ENCODE results near the gene IL1RAPL1. TPM values are rescaled to one million over a fixed set of nuclear protein-coding genes. Genes with fewer than 3 reads are reported as not detected.
"Not testable (repeated sequence)": the region's sequence is repeated elsewhere in the genome, so short reads cannot be mapped to it uniquely, and the experiment has no call there.

Gene IL1RAPL1
- total RNA-seq, 1 donor from 2014 or later, result 1.2 TPM

GRCh38 chrX:29082558-29082957, 495.3 kb downstream of the IL1RAPL1 start:
- no peak for DNase-seq (ENCODE audit: extremely low read depth, low read depth, low spot score)

GRCh38 chrX:29083823-29084222, 496.6 kb downstream of the IL1RAPL1 start:
- no peak for DNase-seq (ENCODE audit: extremely low read depth, low read depth, low spot score)

GRCh38 chrX:29090811-29091210, 503.6 kb downstream of the IL1RAPL1 start:
- DNase-seq (ENCODE audit: extremely low read depth, low read depth, low spot score), result peak; percentile 10

- DNase-seq (ENCODE audit: extremely low read depth, low read depth, low spot score), result no peak
Observed at GRCh38 chrX:29107231-29107630, 520.0 kb downstream of the IL1RAPL1 start.

- no peak for DNase-seq (ENCODE audit: extremely low read depth, low read depth, low spot score)
Observed at GRCh38 chrX:29110041-29110440, 522.8 kb downstream of the IL1RAPL1 start.

GRCh38 chrX:29113221-29113620, 526.0 kb downstream of the IL1RAPL1 start:
- DNase-seq (ENCODE audit: extremely low read depth, low read depth, low spot score), result no peak

- DNase-seq (ENCODE audit: extremely low read depth, low read depth, low spot score), result not testable (repeated sequence)
Observed at GRCh38 chrX:29122817-29123216, 535.6 kb downstream of the IL1RAPL1 start.

- no peak for DNase-seq (ENCODE audit: extremely low read depth, low read depth, low spot score)
Observed at GRCh38 chrX:29130905-29131304, 543.7 kb downstream of the IL1RAPL1 start.

GRCh38 chrX:29136904-29137303, 549.7 kb downstream of the IL1RAPL1 start:
- no peak for DNase-seq (ENCODE audit: extremely low read depth, low read depth, low spot score)

GRCh38 chrX:29138003-29138402, 550.8 kb downstream of the IL1RAPL1 start:
- DNase-seq (ENCODE audit: extremely low read depth, low read depth, low spot score), result no peak

- no peak for DNase-seq (ENCODE audit: extremely low read depth, low read depth, low spot score)
Observed at GRCh38 chrX:29143356-29143755, 556.1 kb downstream of the IL1RAPL1 start.

GRCh38 chrX:29143756-29144155, 556.5 kb downstream of the IL1RAPL1 start:
- peak; percentile 36 for DNase-seq (ENCODE audit: extremely low read depth, low read depth, low spot score)

GRCh38 chrX:29145316-29145715, 558.1 kb downstream of the IL1RAPL1 start:
- DNase-seq (ENCODE audit: extremely low read depth, low read depth, low spot score), result no peak

GRCh38 chrX:29148511-29148910, 561.3 kb downstream of the IL1RAPL1 start:
- no peak for DNase-seq (ENCODE audit: extremely low read depth, low read depth, low spot score)

- DNase-seq (ENCODE audit: extremely low read depth, low read depth, low spot score), result no peak
Observed at GRCh38 chrX:29155286-29155685, 568.0 kb downstream of the IL1RAPL1 start.

- peak; percentile 41 for DNase-seq (ENCODE audit: extremely low read depth, low read depth, low spot score)
Observed at GRCh38 chrX:29172880-29173279, 585.6 kb downstream of the IL1RAPL1 start.

GRCh38 chrX:29187264-29187663, 600.0 kb downstream of the IL1RAPL1 start:
- no peak for DNase-seq (ENCODE audit: extremely low read depth, low read depth, low spot score)

GRCh38 chrX:29196501-29196900, 609.3 kb downstream of the IL1RAPL1 start:
- no peak for DNase-seq (ENCODE audit: extremely low read depth, low read depth, low spot score)

GRCh38 chrX:29215251-29215650, 628.0 kb downstream of the IL1RAPL1 start:
- DNase-seq (ENCODE audit: extremely low read depth, low read depth, low spot score), result no peak

- DNase-seq (ENCODE audit: extremely low read depth, low read depth, low spot score), result no peak
Observed at GRCh38 chrX:29225670-29226069, 638.4 kb downstream of the IL1RAPL1 start.

GRCh38 chrX:29229802-29230201, 642.6 kb downstream of the IL1RAPL1 start:
- DNase-seq (ENCODE audit: extremely low read depth, low read depth, low spot score), result no peak

- no peak for DNase-seq (ENCODE audit: extremely low read depth, low read depth, low spot score)
Observed at GRCh38 chrX:29231800-29232199, 644.6 kb downstream of the IL1RAPL1 start.

- DNase-seq (ENCODE audit: extremely low read depth, low read depth, low spot score), result no peak
Observed at GRCh38 chrX:29233592-29234183, 646.4 kb downstream of the IL1RAPL1 start.
